Stimulated activated CD4-positive, alpha-beta T cell treated with anti-CD3 and anti-CD28 coated beads, Interleukin-2, amount 100 ng/mL, for 48 hours (primary cell): ENCODE measurements around the gene GSDME.
"Not testable (repeated sequence)": the region's sequence is repeated elsewhere in the genome, so short reads cannot be mapped to it uniquely, and the experiment has no call there.

ENCODE experiments used
- DNase-seq, 2 donors: peaks; one replicate each; pipeline ENCODE4 v3.0.0-alpha.2; 2020

The GSDME gene

GRCh38 chr7:24740871-24741270, 16.4 kb downstream of the GSDME start:
- DNase-seq: no peak

- DNase-seq: no peak
These were observed 18.0 kb downstream of the GSDME start for GRCh38 chr7:24739306-24739705.

DNA sequence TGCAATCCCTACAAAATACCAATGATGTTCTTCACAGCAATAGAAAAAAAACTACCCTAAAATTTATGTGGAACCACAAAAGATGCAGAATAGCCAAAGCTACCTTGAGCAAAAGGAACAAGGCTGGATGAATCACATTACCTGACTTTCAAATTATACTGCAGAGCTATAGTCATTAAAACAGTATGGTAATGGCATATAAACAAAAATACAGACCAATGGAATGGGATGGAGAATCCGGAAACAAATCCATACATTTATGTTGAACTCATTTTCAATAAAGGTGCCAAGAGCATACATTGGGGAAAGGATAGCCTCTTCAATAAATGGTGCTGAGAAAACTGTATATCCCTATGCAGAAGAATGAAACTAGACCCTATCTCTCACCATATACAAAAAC, 18.7 kb downstream of the GSDME start:
- DNase-seq: no peak

DNA sequence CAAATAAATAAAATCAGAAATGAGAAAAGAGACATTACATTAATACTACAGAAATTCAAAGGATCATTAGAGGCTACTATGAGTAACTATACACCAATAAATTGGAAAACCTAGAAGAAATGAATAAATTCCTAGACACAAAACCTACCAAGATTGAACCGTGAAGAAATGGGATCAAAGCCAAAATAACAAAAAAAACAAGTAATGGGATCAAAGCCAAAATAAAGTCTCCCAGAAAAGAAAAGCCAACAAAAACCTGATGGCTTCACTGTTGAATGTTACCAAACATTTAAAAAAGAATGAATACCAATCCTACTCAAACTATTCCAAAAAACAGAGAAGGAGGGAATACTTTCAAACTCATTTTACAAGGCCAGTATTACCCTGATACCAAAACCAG, 20.0 kb downstream of the GSDME start:
- DNase-seq: no peak

GRCh38 chr7:24735594-24735993, 21.7 kb downstream of the GSDME start:
- DNase-seq: not testable (repeated sequence)

GRCh38 chr7:24734306-24734705, 23.0 kb downstream of the GSDME start:
- DNase-seq: no peak

- no peak for DNase-seq
These were observed 23.7 kb downstream of the GSDME start for GRCh38 chr7:24733414-24734060.

DNA sequence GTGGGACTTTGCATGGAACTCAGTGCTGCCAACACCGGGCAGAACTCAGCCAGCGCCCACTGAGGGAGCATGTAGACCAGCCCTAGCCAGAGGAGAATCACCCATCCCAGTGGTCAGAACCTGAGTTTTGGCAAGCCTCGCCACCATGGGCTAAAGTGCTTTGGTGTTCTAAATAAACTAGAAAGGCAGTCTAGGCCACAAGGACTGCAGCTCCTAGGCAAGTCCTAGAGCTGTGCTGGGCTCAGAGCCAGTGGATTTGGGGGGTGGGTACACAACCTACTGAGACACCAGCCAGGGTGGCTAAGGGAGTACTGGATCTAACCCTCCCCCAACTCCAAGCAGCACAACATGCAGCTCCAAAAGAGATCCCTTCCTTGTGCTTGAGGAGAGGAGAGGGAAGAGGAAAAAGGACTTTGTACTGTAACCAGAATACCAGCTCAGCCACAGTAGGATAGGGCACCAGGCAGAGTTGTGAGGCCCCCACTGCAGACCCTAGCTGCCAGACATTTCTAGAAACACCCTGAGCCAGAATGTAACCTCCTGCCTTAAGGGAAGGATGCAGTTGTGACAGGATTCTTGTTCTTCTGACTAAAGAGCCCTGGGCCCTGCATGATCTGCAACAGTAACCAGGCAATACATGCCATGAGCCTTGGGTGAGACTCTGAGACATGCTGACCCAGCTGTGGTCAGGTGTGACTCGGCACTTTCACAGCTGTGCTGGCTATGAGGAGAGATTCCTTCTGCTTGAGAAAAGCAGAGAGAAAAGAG, 24.4 kb downstream of the GSDME start:
- no peak for DNase-seq

GRCh38 chr7:24731313-24731712, 26.0 kb downstream of the GSDME start:
- no peak for DNase-seq

- DNase-seq: no peak
These were observed 27.3 kb downstream of the GSDME start for GRCh38 chr7:24730018-24730369.

GRCh38 chr7:24729365-24730017, 27.8 kb downstream of the GSDME start:
- no peak for DNase-seq

DNA sequence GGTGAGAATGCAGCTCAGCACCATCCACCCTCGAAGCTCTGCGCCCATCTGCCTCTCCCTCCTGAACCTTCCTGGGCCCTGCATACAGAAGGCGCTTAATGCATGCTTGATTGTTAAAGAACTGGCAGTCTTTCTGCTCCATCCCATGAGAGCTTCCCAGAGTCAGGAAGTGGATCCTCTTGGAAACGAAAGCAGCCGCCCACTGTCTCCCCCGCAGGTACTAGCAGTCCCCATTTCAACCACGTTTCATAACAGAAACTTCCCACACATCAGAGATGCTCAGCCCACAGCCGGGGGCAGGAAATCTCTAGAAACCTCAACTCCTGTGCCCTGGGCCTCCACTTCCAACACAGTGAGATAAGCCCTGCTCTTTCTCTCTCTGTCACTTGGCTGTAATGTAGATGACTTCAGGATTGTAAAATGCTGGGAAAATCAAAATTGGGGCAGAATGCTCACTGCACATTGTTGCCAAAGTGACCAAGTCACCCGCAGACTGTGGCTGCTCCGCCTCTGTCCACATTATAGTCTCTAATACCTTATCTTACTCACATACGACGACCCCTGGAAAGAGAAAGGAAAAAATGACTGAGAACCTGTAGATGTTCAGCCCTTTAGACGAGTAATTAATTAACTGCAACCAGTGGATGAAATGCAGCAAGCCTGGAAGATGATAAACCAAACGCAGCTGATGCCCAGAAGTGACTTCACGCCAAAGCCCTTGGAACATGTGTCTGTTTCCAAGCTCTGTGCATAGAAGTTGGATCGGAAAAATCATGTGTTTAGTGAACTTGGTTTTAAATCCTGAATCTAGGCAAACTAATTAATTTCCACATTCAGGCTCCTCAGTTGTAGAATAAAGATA, 28.5 kb downstream of the GSDME start:
- no peak for DNase-seq

DNA sequence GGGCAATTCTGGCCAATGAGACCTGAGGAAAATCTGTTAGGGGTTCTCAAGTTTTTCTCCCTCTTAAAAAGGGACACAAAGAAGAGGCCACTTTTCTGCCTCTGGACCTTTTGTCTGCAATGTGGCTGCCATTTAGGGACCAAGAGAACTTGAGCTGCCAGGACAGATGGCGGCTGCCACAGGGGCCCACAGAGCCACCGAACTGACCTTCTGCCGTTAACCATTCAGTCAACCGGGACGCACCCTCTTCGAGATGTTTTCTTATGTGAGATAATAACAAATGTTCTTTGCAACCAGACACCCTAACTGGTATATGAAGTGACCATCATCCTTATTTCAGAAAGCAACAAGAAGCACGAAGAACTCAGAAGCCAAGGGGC, 29.2 kb downstream of the GSDME start:
- no peak for DNase-seq

- DNase-seq: no peak
These were observed 29.8 kb downstream of the GSDME start for GRCh38 chr7:24727154-24728120.

GRCh38 chr7:24725554-24726241, 31.6 kb downstream of the GSDME start:
- no peak for DNase-seq

- DNase-seq: no peak
These were observed 32.6 kb downstream of the GSDME start for GRCh38 chr7:24724451-24725190.

- no peak for DNase-seq
These were observed 34.1 kb downstream of the GSDME start for GRCh38 chr7:24723178-24723530.

GRCh38 chr7:24722386-24723177, 34.7 kb downstream of the GSDME start:
- DNase-seq: no peak

- DNase-seq: no peak
These were observed 35.7 kb downstream of the GSDME start for GRCh38 chr7:24721481-24722001.

DNA sequence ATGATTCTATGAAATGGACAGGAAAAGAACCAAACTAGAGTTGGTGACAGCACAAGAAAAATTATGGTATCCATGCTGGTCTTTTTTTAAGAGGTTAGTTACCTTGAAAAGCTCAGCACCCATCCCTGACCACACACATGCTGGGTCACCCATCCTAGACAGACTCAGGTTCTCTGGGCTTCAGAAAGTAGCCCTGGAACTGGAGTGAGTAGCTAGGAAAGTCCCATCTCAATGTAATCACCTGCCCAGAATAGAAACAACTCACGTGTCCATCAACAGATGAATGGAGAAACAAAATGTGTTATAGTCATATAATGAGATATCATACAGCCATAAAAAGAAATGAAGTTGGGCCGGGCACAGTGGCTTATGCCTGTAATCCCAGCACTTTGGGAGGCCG, 37.0 kb downstream of the GSDME start:
- DNase-seq: no peak
